GM12875 (cell line): Measurements from ENCODE around the gene CTDSP1.

ENCODE experiments used
- H3K4me3 ChIP-seq: one replicate; pipeline ENCODE4 v1.5.1; 2011; ENCODE audit warnings: low read depth, low read length, control low read depth
- TF ChIP-seq, protein P1 (sequence below): IDR thresholded peaks from 2 replicates; pipeline ENCODE4 v1.5.1; 2011; ENCODE audit warnings: low read depth, mild to moderate bottlenecking, control low read depth, inconsistent platforms, low read length, moderate library complexity, borderline replicate concordance; ENCODE audit not compliant: insufficient read depth

Gene CTDSP1

DNA sequence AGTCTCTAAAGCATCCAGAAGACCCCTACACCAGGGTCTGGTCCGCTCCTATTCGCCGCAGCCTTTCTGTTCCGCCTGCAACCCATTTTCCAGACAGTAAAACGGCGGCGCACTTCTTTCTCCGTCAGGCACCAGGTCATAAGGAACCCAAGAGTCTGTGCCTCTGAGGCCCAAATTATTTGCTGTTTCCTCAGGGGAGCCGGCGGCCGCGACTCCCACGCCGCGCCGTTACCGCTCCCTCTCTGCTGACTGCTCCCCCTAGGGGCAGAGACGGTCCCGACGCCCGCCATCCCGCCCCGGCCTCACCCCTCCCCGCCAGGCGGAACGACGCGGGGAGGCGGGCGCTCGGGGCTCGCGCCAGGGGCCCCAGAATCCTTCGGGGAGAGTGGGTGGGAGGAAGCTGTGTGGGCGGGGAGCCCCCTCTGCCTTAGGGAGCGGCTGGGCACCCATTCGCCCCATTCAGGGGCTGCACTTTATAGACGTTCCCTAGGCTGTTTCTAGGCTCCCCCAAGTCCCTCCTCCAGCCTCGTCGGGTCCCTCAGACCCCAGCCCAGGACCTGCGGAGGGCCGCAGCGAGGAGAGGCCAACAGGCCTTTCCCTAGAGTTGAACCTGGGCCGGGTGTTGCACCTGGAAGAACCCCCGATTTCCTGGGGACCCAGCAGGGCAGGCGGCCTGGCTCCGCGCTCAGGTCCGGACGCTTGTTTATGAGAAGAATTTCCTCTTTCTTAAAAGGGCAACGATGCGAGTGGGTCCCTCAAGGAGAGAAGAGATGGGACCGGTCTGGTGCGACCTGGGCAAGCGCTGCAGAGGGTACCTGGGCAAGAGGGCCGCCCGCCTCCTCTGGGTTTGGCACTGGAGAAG lies 3.6 kb upstream of the CTDSP1 start:
- peak overlapping the region; percentile 62 for H3K4me3 ChIP-seq
- TF ChIP-seq, protein P1, sequence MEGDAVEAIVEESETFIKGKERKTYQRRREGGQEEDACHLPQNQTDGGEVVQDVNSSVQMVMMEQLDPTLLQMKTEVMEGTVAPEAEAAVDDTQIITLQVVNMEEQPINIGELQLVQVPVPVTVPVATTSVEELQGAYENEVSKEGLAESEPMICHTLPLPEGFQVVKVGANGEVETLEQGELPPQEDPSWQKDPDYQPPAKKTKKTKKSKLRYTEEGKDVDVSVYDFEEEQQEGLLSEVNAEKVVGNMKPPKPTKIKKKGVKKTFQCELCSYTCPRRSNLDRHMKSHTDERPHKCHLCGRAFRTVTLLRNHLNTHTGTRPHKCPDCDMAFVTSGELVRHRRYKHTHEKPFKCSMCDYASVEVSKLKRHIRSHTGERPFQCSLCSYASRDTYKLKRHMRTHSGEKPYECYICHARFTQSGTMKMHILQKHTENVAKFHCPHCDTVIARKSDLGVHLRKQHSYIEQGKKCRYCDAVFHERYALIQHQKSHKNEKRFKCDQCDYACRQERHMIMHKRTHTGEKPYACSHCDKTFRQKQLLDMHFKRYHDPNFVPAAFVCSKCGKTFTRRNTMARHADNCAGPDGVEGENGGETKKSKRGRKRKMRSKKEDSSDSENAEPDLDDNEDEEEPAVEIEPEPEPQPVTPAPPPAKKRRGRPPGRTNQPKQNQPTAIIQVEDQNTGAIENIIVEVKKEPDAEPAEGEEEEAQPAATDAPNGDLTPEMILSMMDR = peak; percentile 90

DNA sequence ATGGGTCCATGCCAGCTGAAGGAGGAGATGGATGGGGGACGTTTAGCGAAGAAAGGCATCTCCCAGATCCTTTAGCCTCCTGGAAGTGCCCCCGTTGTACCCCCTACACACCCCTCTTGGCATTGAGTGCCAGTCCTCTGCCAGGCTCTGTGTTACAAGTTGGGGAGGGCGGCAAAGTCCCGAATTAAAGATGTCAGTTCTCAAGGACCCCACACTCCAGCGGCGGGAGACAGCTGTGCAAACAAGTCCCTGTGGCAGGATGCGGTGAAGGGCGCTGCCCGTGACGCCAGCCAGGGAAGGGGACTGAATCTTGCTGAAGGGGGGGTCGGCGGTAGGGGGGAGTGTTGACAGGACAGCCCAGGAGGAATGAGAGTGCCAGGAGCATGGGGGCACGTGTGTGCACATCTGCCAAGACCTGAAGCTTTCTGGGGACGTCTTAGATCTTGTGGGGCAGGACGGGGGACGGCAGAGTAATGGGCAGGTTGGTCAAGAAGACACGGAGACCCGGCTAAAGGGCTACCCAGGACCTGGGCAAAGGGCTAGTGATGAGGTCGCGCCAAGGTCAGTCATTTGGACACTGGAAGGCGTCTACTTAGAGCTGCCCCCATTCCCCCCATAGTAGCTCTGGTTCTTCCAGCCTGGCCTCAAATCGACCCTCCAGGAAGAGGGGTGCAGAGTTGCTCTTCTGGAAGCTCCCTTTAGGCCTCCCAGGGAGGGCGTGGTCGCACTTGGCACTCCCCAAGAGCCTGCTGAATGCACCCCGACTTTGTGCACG lies 2.8 kb upstream of the CTDSP1 start:
- H3K4me3 ChIP-seq = peak overlapping the region; percentile 62
- TF ChIP-seq, protein P1 = no peak

DNA sequence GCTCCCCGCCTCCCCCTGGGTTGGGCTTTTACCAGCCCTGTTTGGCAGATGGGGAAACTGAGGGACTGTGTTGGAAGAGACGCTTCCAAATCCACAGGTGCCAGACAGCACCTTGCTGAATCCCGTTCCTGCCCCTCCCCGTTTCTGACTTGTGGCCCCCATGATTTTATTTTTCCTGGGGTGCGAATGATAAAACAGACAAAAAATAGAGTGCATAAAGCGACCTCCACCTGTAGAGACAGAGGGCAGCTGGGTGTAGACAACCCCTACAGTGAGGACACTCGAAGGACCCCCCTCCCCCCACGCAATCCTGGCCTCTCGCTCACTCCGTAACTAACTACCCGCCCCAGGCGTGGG lies 2.2 kb upstream of the CTDSP1 start:
- TF ChIP-seq, protein P1 = no peak
- peak overlapping the region; percentile 62 for H3K4me3 ChIP-seq

DNA sequence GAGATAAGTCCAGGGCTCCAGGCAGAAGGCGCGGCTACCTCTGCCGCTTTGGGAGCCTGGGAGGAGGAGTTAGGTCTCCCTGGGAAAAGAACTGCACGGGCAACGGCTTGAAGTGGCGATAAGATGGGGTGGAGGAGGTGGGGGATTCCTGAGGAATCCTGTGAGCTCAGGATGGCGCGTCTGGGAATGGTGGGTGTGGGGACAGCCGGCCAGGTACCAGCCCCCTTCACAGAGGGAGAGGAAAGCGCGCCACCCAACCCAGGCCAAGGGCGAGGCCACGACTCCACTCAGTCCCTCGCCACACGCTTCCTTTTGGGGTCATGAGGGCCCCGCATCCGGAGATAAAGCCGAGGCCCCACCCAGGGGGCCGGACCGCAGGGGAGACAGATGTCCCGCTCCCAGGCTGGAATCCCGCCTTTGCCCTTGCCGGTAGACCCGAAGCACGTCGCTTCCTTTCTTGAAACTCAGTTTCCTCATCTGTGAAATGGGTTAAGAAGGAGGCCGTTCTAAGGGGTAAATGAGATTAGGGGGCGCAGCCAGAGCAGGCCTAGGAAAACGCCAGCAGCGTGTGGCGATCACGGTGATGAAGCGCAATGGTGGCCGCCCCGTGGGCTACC lies 1.7 kb upstream of the CTDSP1 start:
- TF ChIP-seq, protein P1 = no peak
- peak overlapping the region; percentile 62 for H3K4me3 ChIP-seq

DNA sequence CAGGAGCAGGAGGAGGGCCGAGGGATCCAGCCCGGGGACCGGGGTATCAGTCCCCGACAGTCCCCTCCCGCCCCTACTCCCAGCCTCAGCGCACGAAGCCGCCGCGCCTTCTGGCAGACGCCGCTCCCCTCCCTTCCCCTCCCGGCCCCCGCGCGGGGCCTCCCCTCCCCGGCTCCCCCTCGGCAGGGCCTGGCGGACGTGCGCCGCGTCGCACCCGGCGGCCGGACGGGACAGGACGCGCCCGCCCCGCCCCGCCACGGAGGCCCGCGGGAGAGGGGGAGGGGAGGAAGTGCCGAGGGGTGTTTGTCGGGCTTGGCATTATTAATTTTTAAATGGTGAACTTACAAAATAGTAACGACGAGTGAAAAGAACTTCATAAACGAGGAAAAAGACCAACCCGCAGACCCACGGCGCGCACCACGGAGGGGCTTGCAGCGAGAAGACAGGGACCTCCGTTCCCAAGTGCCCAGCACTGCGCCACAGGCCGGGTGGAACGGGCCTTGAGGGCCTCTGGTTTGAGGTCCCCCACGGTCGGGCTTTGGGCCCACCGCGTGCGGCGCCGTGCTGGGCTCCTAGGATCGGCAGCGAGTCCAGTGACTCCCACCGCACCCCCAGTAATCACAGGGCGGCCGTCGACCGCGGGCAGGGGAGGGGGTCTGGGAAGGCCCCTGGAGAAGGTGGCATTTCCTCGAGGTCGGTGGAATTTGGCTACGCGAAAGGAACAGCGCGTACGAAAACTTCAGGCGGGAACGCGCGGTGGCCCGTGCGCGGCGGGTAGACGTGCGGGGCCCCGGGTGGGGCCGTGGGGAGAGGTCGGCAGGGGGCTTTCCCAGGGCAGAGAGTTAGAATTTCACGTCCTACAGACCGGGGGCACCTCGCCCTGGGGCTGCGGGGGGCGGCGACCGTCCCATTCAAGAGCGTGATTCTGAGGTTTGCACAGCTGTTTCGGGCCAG lies 954 bp upstream of the CTDSP1 start:
- TF ChIP-seq, protein P1 = no peak
- H3K4me3 ChIP-seq = peak overlapping the region; percentile 84

DNA sequence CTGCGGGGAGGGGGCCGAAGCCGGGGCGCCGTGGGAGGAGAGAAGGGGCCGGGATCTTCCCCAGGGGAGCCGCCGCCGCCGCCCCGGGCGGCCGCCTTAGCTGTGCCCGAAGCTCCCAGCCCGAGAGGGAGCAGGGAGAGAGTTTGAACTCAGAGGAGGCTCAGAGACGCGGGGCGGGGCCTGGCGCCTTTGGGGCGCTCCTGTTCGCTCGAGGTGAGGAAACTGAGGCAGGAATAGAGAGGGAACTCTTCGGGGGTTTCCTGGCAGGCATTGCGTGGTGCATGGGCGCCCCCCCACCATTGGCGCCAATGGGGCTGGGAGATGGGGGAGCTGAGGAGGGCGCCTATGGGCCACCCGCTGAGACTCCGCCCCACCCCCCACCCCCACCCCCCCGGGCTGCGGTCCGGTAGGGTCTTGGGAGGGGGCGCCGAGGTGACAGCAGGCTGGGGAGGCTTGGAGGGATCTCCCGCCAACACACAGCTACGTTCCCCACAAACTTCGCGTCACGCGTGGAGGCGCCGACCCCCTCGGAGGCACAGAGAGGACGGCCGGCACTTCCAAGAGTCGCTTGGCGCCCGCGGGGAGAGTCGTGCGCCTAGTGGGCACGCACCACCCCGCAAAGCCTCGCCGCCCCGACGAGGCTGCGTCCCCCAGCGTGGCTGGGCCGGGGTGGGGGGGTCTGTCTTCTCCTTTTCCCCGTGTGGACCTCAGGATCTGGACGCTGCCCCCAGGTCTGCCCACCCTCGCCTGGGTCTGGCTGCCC lies 680 bp downstream of the CTDSP1 start:
- H3K4me3 ChIP-seq = peak overlapping the region; percentile 84
- TF ChIP-seq, protein P1 = no peak
